ENCODE measurements around the gene NRF1.

DNA sequence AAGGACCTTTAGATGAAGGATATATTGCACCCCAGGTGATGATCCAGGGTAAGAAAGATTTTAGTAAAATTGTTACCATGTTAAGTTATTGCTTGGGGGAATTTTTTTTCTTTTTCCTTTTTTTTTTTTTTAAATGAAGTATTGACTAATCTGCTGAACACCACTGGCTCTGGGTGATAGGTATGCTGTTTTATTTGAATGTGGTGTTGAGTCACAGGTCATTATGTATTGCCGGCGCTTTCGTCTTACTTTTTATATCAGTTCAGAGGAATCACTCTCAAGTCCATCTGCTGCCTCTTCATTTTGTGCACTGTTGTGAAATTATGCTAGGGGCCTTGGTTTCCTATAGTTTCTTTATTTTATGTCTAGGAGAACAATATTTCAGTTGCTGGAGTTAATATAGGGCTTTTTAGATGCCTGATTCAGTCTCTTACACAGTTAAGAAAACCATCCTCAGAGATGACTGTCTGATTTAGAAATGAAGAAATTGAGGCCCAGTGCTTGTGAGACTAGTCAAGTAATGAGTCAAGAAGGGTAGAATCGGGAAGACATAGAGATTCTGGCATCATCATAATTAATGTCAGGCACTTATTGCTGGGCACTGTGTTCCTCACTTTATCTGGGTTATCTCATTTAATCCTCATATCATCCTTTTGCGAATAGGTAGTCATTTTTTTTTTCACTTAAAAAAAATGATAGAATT lies 38.7 kb downstream of the NRF1 start:
- TF ChIP-seq, protein P1, sequence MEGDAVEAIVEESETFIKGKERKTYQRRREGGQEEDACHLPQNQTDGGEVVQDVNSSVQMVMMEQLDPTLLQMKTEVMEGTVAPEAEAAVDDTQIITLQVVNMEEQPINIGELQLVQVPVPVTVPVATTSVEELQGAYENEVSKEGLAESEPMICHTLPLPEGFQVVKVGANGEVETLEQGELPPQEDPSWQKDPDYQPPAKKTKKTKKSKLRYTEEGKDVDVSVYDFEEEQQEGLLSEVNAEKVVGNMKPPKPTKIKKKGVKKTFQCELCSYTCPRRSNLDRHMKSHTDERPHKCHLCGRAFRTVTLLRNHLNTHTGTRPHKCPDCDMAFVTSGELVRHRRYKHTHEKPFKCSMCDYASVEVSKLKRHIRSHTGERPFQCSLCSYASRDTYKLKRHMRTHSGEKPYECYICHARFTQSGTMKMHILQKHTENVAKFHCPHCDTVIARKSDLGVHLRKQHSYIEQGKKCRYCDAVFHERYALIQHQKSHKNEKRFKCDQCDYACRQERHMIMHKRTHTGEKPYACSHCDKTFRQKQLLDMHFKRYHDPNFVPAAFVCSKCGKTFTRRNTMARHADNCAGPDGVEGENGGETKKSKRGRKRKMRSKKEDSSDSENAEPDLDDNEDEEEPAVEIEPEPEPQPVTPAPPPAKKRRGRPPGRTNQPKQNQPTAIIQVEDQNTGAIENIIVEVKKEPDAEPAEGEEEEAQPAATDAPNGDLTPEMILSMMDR (IDR thresholded peaks at IDR 0.05; ENCODE audit: low read length) = no peak
- no peak for TF ChIP-seq EZH2 (IDR thresholded peaks at IDR 0.05; ENCODE audit: borderline replicate concordance, low read length)
